T-helper 2 cell treated with Interferon-gamma antibody and Interleukin-4, amounts not matched to agents 5 μg/mL and 100 μg/mL, for 36 hours (primary cell): ENCODE measurements around the gene TOMM22.
"Not testable (repeated sequence)": the region's sequence is repeated elsewhere in the genome, so short reads cannot be mapped to it uniquely, and the experiment has no call there.

Experiments used
- DNase-seq: peaks from one replicate; pipeline ENCODE4 v3.0.0; 2021; ENCODE audit warnings: low spot score
- H3K27ac Mint-ChIP-seq: one replicate; pipeline ENCODE4 v1.8.0; 2021; ENCODE audit warnings: mild to moderate bottlenecking, mixed read lengths
- H3K27me3 Mint-ChIP-seq: one replicate; pipeline ENCODE4 v1.8.0; 2021; ENCODE audit warnings: low read depth, mixed read lengths
- H3K36me3 Mint-ChIP-seq: one replicate; pipeline ENCODE4 v1.8.0; 2021; ENCODE audit warnings: low read depth, mixed read lengths
- H3K4me1 Mint-ChIP-seq: one replicate; pipeline ENCODE4 v1.8.0; 2021; ENCODE audit warnings: low read depth, mixed read lengths
- H3K4me3 Mint-ChIP-seq: one replicate; pipeline ENCODE4 v1.8.0; 2022; ENCODE audit warnings: mild to moderate bottlenecking, moderate library complexity, mixed read lengths
- H3K9me3 Mint-ChIP-seq: one replicate; pipeline ENCODE4 v1.8.0; 2021; ENCODE audit warnings: mixed read lengths

Gene TOMM22

DNA sequence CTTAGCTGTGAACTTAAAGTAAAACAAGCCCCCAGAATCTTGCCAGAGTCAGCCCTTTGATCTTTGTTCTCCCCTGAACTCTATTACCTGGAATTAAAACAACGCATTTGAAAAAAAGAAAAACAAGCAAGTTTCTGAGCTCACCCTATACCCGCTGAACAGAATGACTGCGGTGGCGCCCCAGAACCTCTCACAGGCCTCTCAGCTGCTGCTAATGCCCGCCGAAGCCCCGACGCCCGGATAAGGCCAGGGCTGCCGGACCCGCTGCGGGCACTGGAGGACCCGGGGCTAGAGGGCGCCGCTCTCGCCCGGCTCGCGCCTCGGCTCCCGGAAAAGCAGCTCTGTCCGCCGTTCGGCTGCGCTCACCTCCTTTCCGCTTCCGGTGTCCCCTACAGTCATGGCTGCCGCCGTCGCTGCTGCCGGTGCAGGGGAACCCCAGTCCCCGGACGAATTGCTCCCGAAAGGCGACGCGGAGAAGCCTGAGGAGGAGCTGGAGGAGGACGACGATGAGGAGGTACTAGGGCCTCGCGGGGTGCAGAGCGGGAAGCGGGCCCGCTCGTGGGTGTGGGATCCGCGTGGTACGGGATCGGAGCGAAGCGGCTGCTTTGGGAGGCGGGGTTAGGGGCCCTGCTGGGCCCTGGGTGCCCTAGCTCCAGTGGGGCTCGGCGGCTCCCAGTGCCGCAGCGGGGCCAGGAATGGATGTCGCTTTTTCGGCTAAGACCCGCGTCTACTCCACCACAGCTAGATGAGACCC, at the start of gene TOMM22:
Gene TOMM22, plus strand, starts transcription at position 376 of the 754 bp plus-strand sequence. Its CDS starts 22 bp downstream, at position 398.
- H3K4me1 Mint-ChIP-seq = peaks cover 16% of the 10 kb centered on the region

DNA sequence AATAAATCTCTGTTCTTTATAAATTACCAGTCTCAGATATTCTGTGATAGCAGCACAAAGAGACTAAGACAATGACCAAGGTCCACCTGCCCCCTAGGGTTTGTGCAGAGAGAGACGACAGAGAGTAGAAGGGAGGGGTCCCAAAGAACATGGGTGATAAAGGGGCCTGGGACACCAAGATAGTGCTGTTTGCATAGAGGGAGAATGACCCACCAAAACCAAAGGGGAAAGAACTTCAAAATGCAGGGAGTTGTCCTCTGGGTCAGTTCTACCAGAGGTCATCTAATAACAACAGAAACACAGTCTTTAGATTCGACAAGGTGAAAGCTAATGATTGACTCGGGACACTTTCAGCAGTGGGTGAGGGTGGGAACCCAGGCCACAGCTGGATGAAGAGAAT, 49.2 kb upstream of the TOMM22 start:
- Mint-ChIP-seq H3K4me1 (peaks cover 15% of the 10 kb centered on the region), H3K36me3 (no peaks in the 10 kb centered on the region), H3K27me3 (peaks cover 4% of the 10 kb centered on the region), H3K9me3 (no peaks in the 10 kb centered on the region), H3K4me3 (no peak overlapping the region), H3K27ac (no peak overlapping the region)
- DNase-seq = no peak

More for the DNA sequence above, at the start of gene TOMM22:
- H3K27me3 Mint-ChIP-seq = no peaks in the 10 kb centered on the region
- H3K36me3 Mint-ChIP-seq = peaks cover 37% of the 10 kb centered on the region
- no peaks in the 10 kb centered on the region for H3K9me3 Mint-ChIP-seq
- DNase-seq = peak; percentile 88
- peak within 1 kb of the TSS; percentile 99 for H3K4me3 Mint-ChIP-seq
- H3K27ac Mint-ChIP-seq = peak within 1 kb of the TSS; percentile 98

DNA sequence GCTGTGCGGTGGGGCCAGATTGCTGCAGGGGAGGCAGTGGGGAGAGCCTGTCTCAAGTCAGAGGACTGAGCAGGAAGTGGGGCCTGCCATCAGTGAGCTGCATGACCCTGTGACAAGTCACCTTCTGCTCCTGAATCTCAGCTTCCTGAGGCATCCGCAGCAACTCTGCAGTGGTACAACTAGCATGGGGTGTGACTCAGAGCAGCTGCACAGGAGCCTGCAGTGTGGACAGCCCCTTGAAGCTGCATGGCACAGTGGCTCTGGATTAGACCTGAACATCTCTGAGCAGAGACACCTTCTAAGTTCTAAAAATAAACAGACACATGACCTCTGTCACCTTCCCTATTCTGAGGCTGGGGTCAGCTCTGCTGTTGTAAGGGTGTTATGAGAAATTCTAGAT, 43.5 kb upstream of the TOMM22 start:
- Mint-ChIP-seq H3K27ac (no peak overlapping the region), H3K9me3 (no peaks in the 10 kb centered on the region), H3K36me3 (no peaks in the 10 kb centered on the region), H3K4me1 (no peaks in the 10 kb centered on the region), H3K4me3 (no peak overlapping the region), H3K27me3 (peaks cover 14% of the 10 kb centered on the region)
- no peak for DNase-seq

DNA sequence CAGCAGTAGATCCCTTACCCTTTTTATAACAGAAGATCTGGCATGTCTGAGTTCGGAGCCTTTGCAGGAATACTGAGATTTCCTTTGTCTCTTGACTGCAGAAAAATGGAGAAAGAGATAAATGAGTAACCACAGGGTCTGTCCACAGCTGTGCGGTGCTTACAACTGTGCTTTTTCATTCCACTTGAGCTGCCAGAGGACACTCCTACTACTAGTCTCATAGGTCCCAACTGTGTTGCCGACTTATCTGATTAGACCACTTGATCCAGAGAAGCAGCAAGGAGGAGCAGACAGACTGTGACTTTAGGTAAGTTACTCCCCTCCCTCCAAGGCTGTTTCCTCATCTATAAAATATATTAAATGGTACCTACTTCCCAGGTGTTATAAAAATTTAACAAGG, 43.0 kb upstream of the TOMM22 start:
- no peaks in the 10 kb centered on the region for H3K9me3 Mint-ChIP-seq
- H3K4me3 Mint-ChIP-seq = no peak overlapping the region
- H3K36me3 Mint-ChIP-seq = no peaks in the 10 kb centered on the region
- H3K4me1 Mint-ChIP-seq = no peaks in the 10 kb centered on the region
- DNase-seq = no peak
- no peak overlapping the region for H3K27ac Mint-ChIP-seq
- H3K27me3 Mint-ChIP-seq = peaks cover 14% of the 10 kb centered on the region

DNA sequence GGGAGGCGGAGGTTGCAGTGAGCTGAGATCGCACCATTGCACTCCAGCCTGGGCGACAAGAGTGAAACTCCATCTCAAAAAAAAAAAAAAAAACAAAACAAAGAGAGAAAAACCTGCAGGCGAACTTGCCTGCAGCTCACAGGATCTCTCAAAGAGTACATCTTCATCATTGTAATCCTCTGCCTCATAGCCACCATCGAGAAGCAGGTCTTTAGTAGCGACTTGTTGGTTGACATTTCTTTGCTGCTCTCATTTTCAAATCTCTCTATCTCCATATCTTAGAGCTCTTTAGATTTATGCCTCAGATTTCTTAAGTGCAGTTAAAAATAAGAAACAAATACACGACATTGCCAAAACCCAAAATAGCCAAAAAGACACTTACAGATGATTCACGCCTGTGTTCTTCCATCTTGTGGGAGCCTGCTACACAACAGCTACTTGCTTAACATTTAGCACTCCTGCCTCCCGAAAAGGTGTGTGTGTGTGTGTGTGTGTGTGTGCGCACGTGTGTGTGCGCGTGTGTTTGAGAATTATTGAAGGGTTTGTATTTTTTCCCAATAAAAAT, 40.2 kb upstream of the TOMM22 start:
- H3K27ac Mint-ChIP-seq = no peak overlapping the region
- H3K36me3 Mint-ChIP-seq = no peaks in the 10 kb centered on the region
- no peak for DNase-seq
- no peaks in the 10 kb centered on the region for H3K9me3 Mint-ChIP-seq
- no peak overlapping the region for H3K4me3 Mint-ChIP-seq
- peaks cover 10% of the 10 kb centered on the region for H3K27me3 Mint-ChIP-seq
- no peaks in the 10 kb centered on the region for H3K4me1 Mint-ChIP-seq

DNA sequence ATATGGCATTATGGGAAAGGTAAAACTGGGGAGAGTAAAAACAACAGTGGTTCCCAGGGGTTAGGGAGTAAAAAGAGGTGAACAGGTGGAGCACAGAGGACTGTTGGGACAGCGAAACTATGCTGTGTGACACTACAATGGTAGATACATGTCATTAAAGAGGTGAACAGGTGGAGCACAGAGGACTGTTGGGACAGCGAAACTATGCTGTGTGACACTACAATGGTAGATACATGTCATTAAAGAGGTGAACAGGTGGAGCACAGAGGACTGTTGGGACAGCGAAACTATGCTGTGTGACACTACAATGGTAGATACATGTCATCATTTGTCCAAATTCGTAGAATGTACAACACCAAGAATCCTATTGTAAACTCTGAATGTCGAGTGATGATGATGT, 37.5 kb upstream of the TOMM22 start:
- H3K27me3 Mint-ChIP-seq = peaks cover 12% of the 10 kb centered on the region
- not testable (repeated sequence) for H3K4me1 Mint-ChIP-seq, H3K27ac Mint-ChIP-seq, H3K4me3 Mint-ChIP-seq, DNase-seq, H3K36me3 Mint-ChIP-seq, H3K9me3 Mint-ChIP-seq

DNA sequence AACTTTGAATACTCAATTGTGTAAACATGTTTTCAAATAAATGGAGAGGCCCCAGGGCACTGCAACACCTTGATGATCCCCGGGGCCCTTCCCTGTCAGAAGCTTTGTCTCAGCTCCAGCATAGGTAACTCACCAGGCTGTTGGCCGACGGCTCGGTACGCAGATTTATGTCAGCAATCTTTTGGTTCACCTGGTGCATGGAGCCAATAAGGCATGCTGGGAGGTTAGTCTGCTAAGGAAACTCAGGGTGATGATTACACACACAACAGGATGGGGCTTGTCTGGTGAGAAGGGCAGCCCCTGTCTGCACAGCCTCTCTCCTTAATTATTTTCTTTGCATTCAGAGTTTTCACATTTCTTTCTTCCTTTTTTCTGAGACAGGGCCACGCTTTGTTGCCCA, 36.3 kb upstream of the TOMM22 start:
- Mint-ChIP-seq H3K9me3 (no peaks in the 10 kb centered on the region), H3K4me3 (no peak overlapping the region), H3K27me3 (peaks cover 12% of the 10 kb centered on the region), H3K36me3 (no peaks in the 10 kb centered on the region), H3K27ac (no peak overlapping the region), H3K4me1 (no peaks in the 10 kb centered on the region)
- DNase-seq = no peak

DNA sequence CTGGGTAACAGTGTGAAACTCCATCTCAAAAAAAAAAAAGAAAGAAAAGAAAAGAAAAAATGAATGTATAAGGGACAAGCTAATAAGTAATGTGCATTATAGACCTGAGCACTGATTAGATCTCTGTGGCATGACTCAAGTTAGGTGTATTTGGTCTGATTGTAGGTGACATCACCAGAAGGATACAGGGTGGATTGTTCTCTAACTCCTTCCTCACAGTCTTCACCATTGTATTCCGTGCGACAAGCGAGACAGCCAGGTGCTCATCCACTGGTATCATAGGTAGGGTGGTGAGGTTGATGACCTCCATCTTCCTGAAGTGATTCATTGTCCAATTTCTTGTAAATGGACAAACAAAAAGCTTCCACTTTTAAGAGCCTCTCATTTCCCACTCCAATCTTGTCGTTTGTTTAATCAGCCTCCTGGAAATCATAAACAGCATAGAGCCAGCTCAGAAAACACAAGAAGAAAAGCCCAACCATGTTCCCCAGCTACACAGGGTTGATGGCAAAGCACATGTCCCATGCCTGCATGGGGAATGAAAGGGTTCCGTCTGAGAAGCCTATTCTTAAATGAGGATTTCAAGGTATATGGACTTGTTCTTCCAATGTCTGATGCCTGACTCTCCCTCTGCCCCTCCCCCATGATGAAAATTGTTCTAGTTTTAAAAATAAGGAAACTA, 31.8 kb upstream of the TOMM22 start:
- DNase-seq = no peak
- H3K4me3 Mint-ChIP-seq = no peak overlapping the region
- H3K27ac Mint-ChIP-seq = no peak overlapping the region
- H3K9me3 Mint-ChIP-seq = no peaks in the 10 kb centered on the region
- H3K4me1 Mint-ChIP-seq = no peaks in the 10 kb centered on the region
- H3K27me3 Mint-ChIP-seq = peaks cover 2% of the 10 kb centered on the region
- H3K36me3 Mint-ChIP-seq = no peaks in the 10 kb centered on the region

DNA sequence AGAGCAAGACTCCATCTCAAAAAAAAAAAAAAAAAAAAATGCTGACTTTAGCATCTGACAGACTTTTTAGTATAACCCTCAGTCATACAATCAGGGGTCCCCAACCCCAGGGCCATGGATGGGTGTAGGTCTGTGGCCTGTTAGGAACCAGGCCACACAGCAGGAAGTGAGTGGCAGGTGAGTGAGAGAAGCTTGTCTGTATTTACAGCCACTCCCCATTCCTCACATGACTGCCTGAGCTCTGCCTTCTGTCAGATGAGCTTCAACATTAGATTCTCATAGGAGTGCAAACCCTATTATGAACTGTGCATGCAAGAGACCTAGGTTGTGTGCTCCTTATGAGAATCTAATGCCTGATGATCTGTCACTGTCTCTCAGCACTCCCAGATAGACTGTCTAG, 28.9 kb upstream of the TOMM22 start:
- peaks cover 2% of the 10 kb centered on the region for H3K27me3 Mint-ChIP-seq
- no peak for DNase-seq
- H3K4me1 Mint-ChIP-seq = peaks cover 14% of the 10 kb centered on the region
- no peak overlapping the region for H3K27ac Mint-ChIP-seq
- H3K36me3 Mint-ChIP-seq = no peaks in the 10 kb centered on the region
- H3K9me3 Mint-ChIP-seq = no peaks in the 10 kb centered on the region
- H3K4me3 Mint-ChIP-seq = no peak overlapping the region

DNA sequence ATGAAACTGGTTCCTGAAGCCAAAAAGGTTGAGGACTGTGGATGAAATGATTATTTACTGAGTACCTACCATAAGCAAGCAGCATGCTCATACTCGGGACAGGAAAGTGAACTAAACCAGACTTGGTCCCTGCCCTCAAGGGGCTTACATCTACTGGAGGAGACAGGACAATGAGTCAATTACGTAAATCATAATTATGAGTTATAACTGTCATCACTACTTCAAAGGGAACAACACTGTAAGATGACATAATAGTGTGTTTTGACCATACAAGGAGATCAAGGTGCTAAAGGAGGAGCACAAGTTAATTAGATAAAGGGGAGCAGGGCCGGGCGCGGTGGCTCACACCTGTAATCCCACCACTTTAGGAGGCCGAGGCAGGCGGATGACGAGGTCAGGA, 28.0 kb upstream of the TOMM22 start:
- no peaks in the 10 kb centered on the region for H3K27me3 Mint-ChIP-seq
- H3K27ac Mint-ChIP-seq = no peak overlapping the region
- H3K9me3 Mint-ChIP-seq = no peaks in the 10 kb centered on the region
- H3K4me3 Mint-ChIP-seq = no peak overlapping the region
- no peak for DNase-seq
- H3K4me1 Mint-ChIP-seq = peaks cover 16% of the 10 kb centered on the region
- H3K36me3 Mint-ChIP-seq = no peaks in the 10 kb centered on the region

DNA sequence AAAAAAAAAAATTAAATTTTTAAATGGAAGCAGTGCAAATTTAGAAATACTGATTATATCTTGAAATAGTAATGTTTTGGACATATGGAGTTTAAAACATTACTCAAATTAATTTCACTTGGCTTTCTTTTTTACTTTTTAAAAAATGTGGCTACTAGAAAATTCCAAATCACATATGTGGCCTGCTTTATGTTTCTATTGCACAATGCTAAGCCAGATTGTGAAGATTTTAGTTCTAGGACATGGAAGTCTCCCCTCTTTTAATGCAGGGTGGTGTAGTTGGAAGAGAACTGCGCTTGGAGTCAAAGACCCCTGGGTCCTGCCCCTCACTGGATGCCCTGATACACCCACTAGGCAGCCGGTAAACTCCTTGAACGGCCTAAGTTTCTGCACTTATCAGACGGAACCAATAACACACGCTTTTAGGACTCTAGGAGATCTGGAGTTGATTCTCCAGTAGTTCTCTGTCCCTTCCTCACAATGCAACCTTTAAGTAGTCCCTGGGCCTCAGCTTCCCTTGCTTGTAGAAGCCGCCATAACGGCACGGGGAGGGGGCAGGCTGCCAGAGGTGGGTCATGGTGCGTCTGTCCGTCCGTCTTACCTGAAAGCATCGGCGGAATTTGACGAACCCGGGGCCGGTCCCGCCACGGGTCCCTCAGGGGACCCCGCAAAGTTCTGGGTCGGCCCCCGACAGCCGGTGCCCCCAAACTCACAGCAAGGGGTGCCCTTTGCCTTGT, 26.1 kb upstream of the TOMM22 start:
- peak overlapping the region; percentile 94 for H3K4me3 Mint-ChIP-seq
- H3K36me3 Mint-ChIP-seq = no peaks in the 10 kb centered on the region
- DNase-seq = no peak
- no peaks in the 10 kb centered on the region for H3K9me3 Mint-ChIP-seq
- peaks cover 16% of the 10 kb centered on the region for H3K4me1 Mint-ChIP-seq
- peak overlapping the region; percentile 96 for H3K27ac Mint-ChIP-seq
- H3K27me3 Mint-ChIP-seq = no peaks in the 10 kb centered on the region

DNA sequence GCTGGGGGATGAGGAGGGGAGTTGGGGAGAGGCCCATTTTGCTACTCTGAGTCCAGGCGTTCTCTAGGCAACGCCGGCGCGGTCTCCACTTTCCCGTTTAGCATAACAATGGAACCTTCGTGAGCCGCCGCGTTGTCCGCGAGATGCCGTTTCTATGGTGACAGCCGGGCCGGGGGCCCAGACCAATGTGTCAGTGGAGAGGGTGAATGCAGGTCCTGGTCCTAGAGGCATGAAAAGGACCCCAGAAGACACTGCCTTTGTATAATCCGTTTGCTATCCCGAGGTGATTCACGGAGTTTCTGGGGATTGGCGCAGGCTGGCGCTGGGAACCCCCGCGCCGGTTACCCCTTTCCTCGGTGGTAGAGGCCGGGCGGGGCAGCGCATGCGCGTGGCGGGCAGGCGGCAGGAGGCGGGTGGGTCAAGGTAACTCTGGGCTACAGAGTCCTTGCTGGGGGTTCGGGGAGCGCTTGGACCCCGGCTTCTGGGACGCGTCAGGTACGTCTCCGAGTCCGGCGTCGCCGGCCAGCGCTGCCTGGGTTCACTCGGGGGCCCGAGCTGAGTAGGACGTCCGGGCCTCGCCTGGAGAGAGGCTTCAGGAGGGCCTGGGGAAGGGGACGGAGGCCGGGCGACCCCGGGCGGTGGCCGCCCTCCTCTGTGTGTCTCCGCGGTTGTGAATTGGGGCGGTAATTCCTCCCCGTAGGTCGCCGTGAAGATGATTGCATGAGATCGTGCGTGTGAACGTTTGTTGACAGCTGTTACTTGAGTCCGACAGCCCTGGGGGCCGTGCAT, 25.3 kb upstream of the TOMM22 start, which contains the start of the genes CBY1 and FAM227A:
Gene CBY1, plus strand, starts transcription at position 383 of the 789 bp plus-strand sequence. CDS start 11,417 bp downstream, outside the sequence.
Gene FAM227A, minus strand, starts transcription at position 137 of the 789 bp plus-strand sequence. CDS start 6,224 bp downstream, outside the sequence.
- peak within 1 kb of the TSS; percentile 96 for H3K27ac Mint-ChIP-seq
- H3K4me3 Mint-ChIP-seq = peak within 1 kb of the TSS; percentile 94
- no peaks in the 10 kb centered on the region for H3K27me3 Mint-ChIP-seq
- H3K36me3 Mint-ChIP-seq = no peaks in the 10 kb centered on the region
- peak; percentile 86 for DNase-seq
- H3K9me3 Mint-ChIP-seq = no peaks in the 10 kb centered on the region
- peaks cover 16% of the 10 kb centered on the region for H3K4me1 Mint-ChIP-seq
